GM12878 (cell line): ENCODE measurements around the gene NR0B1. TPM values are rescaled to one million over a fixed set of nuclear protein-coding genes. Genes with fewer than 3 reads are reported as not detected.
A peak's percentile ranks its signal among the peaks of the same experiment; 100 is the strongest.

Experiments
- ATAC-seq: fragments of 200-7000 bp; cut with Tn5 transposase; 3 replicates; pipeline ENCODE4 v1.9.1; 2020; ENCODE audit warnings: mild to moderate bottlenecking, moderate library complexity
- BruUV-seq: library from RNA; stranded (reverse); fragments of 400-500 nt; replicated peaks from 2 replicates; lab custom pipeline; 2021; lab: Mats Ljungman, UMichigan
- CTCF ChIA-PET: fragments of 300-600 bp; sonication (Branson Sonifier 250); formaldehyde crosslinking; extraction: SDS; loops from one replicate; lab custom pipeline; 2021; ENCODE audit warnings: inconsistent platforms; lab: Yijun Ruan, JAX
- POLR2A ChIA-PET: fragments of 350-600 bp; formaldehyde crosslinking; extraction: SDS; loops from one replicate; lab custom pipeline; 2021; ENCODE audit warnings: inconsistent platforms; lab: Charles Lee
- RAD21 ChIA-PET: fragments of 300-600 bp; sonication (Branson Sonifier 250); formaldehyde crosslinking; loops from one replicate; lab custom pipeline; 2023; ENCODE audit warnings: antibody characterized with exemption; ENCODE audit not compliant: unreplicated experiment; lab: Charles Lee
- SMC1A ChIA-PET: fragments of 300-600 bp; sonication (Branson Sonifier 250); formaldehyde crosslinking; loops from one replicate; lab custom pipeline; 2023; ENCODE audit not compliant: unreplicated experiment, uncharacterized antibody; lab: Charles Lee
- DNase-seq: peaks from one replicate; pipeline ENCODE4 v3.0.0-alpha.2; 2011; ENCODE audit warnings: low read depth, low spot score
- FAIRE-seq: peaks from 3 replicates; lab custom pipeline; 2011; peaks lifted over from hg19 to GRCh38; lab: Jason Lieb, UNC
- H2AFZ ChIP-seq: 2 replicates; pipeline ENCODE4 v1.6.0; 2011; ENCODE audit warnings: low read depth, low read length, control low read depth; ENCODE audit not compliant: control insufficient read depth
- H3K27ac ChIP-seq: 2 replicates; pipeline ENCODE4 v1.5.1; 2011; ENCODE audit warnings: control low read depth; ENCODE audit not compliant: control insufficient read depth, insufficient read depth
- H3K27me3 ChIP-seq, 2 experiments: replicated peaks in 1 of 2; 2 replicates each; pipeline versions ENCODE4 v1.6.0 to v1.6.1; 2011; ENCODE audit warnings: low read length in 1 of 2; ENCODE audit not compliant: control insufficient read depth in 2 of 2, insufficient read depth in 2 of 2
- H3K36me3 ChIP-seq, 2 experiments: 2 replicates each; pipeline ENCODE4 v1.5.1; 2011; ENCODE audit warnings: low read length in 1 of 2; ENCODE audit not compliant: control insufficient read depth in 2 of 2, insufficient read depth in 2 of 2
- H3K4me1 ChIP-seq: 2 replicates; pipeline ENCODE4 v1.6.1; 2011; ENCODE audit warnings: mild to moderate bottlenecking, low read length, moderate library complexity, mixed read lengths; ENCODE audit not compliant: control insufficient read depth, insufficient read depth
- H3K4me2 ChIP-seq: 2 replicates; pipeline ENCODE4 v1.6.0; 2011; ENCODE audit warnings: control low read depth; ENCODE audit not compliant: control insufficient read depth, insufficient read depth
- H3K4me3 ChIP-seq: fragments of 200-600 bp; sonication (generic); 2 replicates; pipeline ENCODE4 v1.5.1; 2016
- H3K79me2 ChIP-seq: 2 replicates; pipeline ENCODE4 v1.6.0; 2011; ENCODE audit warnings: low read length; ENCODE audit not compliant: control insufficient read depth, insufficient read depth
- H3K9ac ChIP-seq: 2 replicates; pipeline ENCODE4 v1.8.0; 2011; ENCODE audit warnings: low read length, control low read depth, mixed read lengths; ENCODE audit not compliant: control insufficient read depth, insufficient read depth
- H3K9me3 ChIP-seq: replicated peaks from 3 replicates; pipeline ENCODE4 v1.5.1; 2011; ENCODE audit warnings: mild to moderate bottlenecking, low read length; ENCODE audit not compliant: control insufficient read depth, insufficient read depth
- H4K20me1 ChIP-seq: 2 replicates; pipeline ENCODE4 v1.6.0; 2011; ENCODE audit not compliant: control insufficient read depth, insufficient read depth
- BMI1 ChIP-seq: fragments of 450-650 bp; IDR thresholded peaks from 2 replicates; pipeline ENCODE4 v1.6.1; 2016; ENCODE audit warnings: mild to moderate bottlenecking, moderate library complexity, borderline replicate concordance
- HDAC6 ChIP-seq: fragments of 200-600 bp; sonication (generic); IDR thresholded peaks from one replicate; pipeline ENCODE4 v1.8.0; 2017; ENCODE audit warnings: antibody characterized with exemption; ENCODE audit not compliant: unreplicated experiment
- JUNB ChIP-seq: IDR thresholded peaks from 2 replicates; pipeline ENCODE4 v1.6.1; 2016; ENCODE audit warnings: antibody characterized with exemption, mild to moderate bottlenecking
- JUND ChIP-seq: IDR thresholded peaks from 2 replicates; pipeline ENCODE4 v1.6.1; 2012; ENCODE audit warnings: low read depth, mild to moderate bottlenecking, low read length, improper control_type of control experiment, moderate library complexity
- MYB ChIP-seq: fragments of 150-350 bp; IDR thresholded peaks from 2 replicates; pipeline ENCODE4 v1.6.1; 2014; ENCODE audit warnings: mild to moderate bottlenecking, low read depth, low read length, borderline replicate concordance
- PML ChIP-seq: IDR thresholded peaks from 2 replicates; pipeline ENCODE4 v1.6.1; 2012; ENCODE audit warnings: low read length, inconsistent platforms
- SMARCA5 ChIP-seq: fragments of 450-650 bp; IDR thresholded peaks from 2 replicates; pipeline ENCODE4 v1.6.1; 2017; ENCODE audit warnings: mild to moderate bottlenecking
- TCF12 ChIP-seq: IDR thresholded peaks from 2 replicates; pipeline ENCODE4 v1.6.1; 2011; ENCODE audit warnings: low read depth, mild to moderate bottlenecking, low read length
- ZBTB11 ChIP-seq: fragments of 450-650 bp; formaldehyde crosslinking; IDR thresholded peaks from 2 replicates; pipeline ENCODE4 v1.5.0; 2022; ENCODE audit warnings: mild to moderate bottlenecking, missing genetic modification characterization
- ZNF217 ChIP-seq: fragments of 450-650 bp; IDR thresholded peaks from 2 replicates; pipeline ENCODE4 v1.6.1; 2017; ENCODE audit warnings: antibody characterized with exemption, mild to moderate bottlenecking
- WGBS: methylation state at CpG from one replicate; pipeline ENCODE4 v1.1.6; 2016; ENCODE audit warnings: low lambda C conversion rate; ENCODE audit not compliant: insufficient replicate concordance, insufficient coverage; ENCODE audit errors: missing lambda C conversion rate; 5-methylcytosine and 5-hydroxymethylcytosine counted together
- in situ Hi-C: fragments of 300-500 bp; cut with MboI; formaldehyde crosslinking; loops from 9 replicates; pipeline ENCODE4 v1.14.3; 2018; ENCODE audit warnings: mixed read lengths
- intact Hi-C: fragments of 100-400 bp; cut with micrococcal nuclease; formaldehyde crosslinking; loops from one replicate; pipeline ENCODE4 v1.14.2; 2022; ENCODE audit not compliant: unreplicated experiment
- polyA plus RNA-seq, 11 experiments: library from polyadenylated mRNA; depleted of rRNA in 4 of 11; unstranded in 6 of 11; stranded (reverse) in 5 of 11; fragments of >200 nt; fragmentation: Nextera tagmentation in 4 of 11; fragmentation: Illumina TruSeq in 1 of 11; extraction: Ambion mirVana in 4 of 11; extraction: Trizol in 1 of 11; gene quantifications; 1 replicate in 1 of 11; 2 replicates in 10 of 11; pipeline versions ENCODE4 v1.2.1 to v1.2.3, GENCODE V29; 2011 to 2016; ENCODE audit warnings: inconsistent platforms in 2 of 11, missing spikeins in 2 of 11, low read depth in 1 of 11
- total RNA-seq, 4 experiments: library from RNA; depleted of rRNA in 3 of 4; stranded (reverse); fragments of >200 nt in 3 of 4; fragmentation: Illumina TruSeq in 1 of 4; extraction: Trizol in 1 of 4; gene quantifications; 2 replicates each; pipeline versions ENCODE4 v1.2.1 to v1.2.3, GENCODE V29; 2013 to 2021

NR0B1 gene
- total and polyA plus RNA-seq, 10 of the 15 experiments (the other 5 are each of a cell fraction or from before 2014, with no cell fraction given): not detected

GRCh38 chrX:30301208-30301607 lies 8.0 kb downstream of the NR0B1 start (continued):
- no peak for TF ChIP-seq ZBTB11 (CRISPR knock-in tag)
- no peak for TF ChIP-seq MYB
- no peak for TF ChIP-seq ZNF217
- no peak for TF ChIP-seq JUND
- TF ChIP-seq BMI1: no peak
- TF ChIP-seq TCF12: no peak
- no peak for TF ChIP-seq PML
- TF ChIP-seq SMARCA5: no peak
- TF ChIP-seq, all 136 proteins: peak for 0

- BruUV-seq: no TSS peak
- Histone ChIP-seq H3K36me3 (no peaks in the 10 kb centered on the region), H3K79me2 (no peaks in the 10 kb centered on the region), H3K9ac (no peak overlapping the region), H2AFZ (no peak overlapping the region), H3K27ac (no peak overlapping the region), H3K4me3 (no peak overlapping the region), H3K4me1 (no peaks in the 10 kb centered on the region), H3K4me2 (no peak overlapping the region), H3K9me3 (no peaks in the 10 kb centered on the region), H4K20me1 (no peaks in the 10 kb centered on the region), H3K27me3 (no peaks in the 10 kb centered on the region; a peak in 1 of 4 replicates)
- ChIA-PET CTCF (no interaction called here), RAD21 (no interaction called here), SMC1A (no interaction called here), POLR2A (no interaction called here)
- in situ Hi-C loops (no loop called here), intact Hi-C loops (no loop called here)
- FAIRE-seq (no peak), ATAC-seq (peak; percentile 55), DNase-seq (no peak)
- TF ChIP-seq JUND (no peak), HDAC6 (no peak), JUNB (0 out of 2 replicates have a peak, but pooled peaks have one; percentile 25)
- WGBS: 14% methylated on average over 5 of the region's 5 CpGs
Observed at GRCh38 chrX:30296408-30297254, 12.6 kb downstream of the NR0B1 start.
